K562 (cell line): ENCODE measurements around the gene LTBP1. TPM values are rescaled to one million over a fixed set of nuclear protein-coding genes. Genes with fewer than 3 reads are reported as not detected.

Experiments
- ATAC-seq: fragments of 200-7000 bp; cut with Tn5 transposase; 3 replicates; pipeline ENCODE4 v1.9.1; 2020; ENCODE audit warnings: moderate library complexity
- BruUV-seq: library from RNA; stranded (reverse); fragments of 400-500 nt; replicated peaks from 2 replicates; lab custom pipeline; 2021; lab: Mats Ljungman, UMichigan
- CTCF ChIA-PET: fragments of 300-600 bp; formaldehyde crosslinking; extraction: SDS; loops from one replicate; lab custom pipeline; 2021; ENCODE audit warnings: low intra/inter-chr PET ratio; lab: Yijun Ruan, JAX
- POLR2A ChIA-PET: fragments of 300-600, 350-650 bp; sonication (Branson Sonifier 250); formaldehyde crosslinking; extraction: SDS; loops from one replicate; lab custom pipeline; 2021; ENCODE audit warnings: antibody characterized with exemption, inconsistent platforms; lab: Yijun Ruan, JAX
- DNase-seq, 4 experiments: peaks; one replicate each; pipeline versions ENCODE4 v3.0.0 to v3.0.0-alpha.2; 2011 to 2018; ENCODE audit warnings: low spot score in 3 of 4, mixed read lengths in 3 of 4; ENCODE audit errors: extremely low read depth in 1 of 4
- FAIRE-seq: peaks from 2 replicates; lab custom pipeline; 2011; peaks lifted over from hg19 to GRCh38; lab: Jason Lieb, UNC
- H2AFZ ChIP-seq: 2 replicates; pipeline ENCODE4 v1.6.0; 2011; ENCODE audit warnings: low read depth, low read length, control low read depth, inconsistent platforms
- H3K27ac ChIP-seq: fragments of 200-600 bp; 3 replicates; pipeline ENCODE4 v1.8.0; 2011; ENCODE audit warnings: low read depth, mild to moderate bottlenecking, control low read depth, inconsistent platforms, low read length, moderate library complexity, mixed read lengths; ENCODE audit errors: extremely low read depth
- H3K27me3 ChIP-seq, 2 experiments: fragments of 300-600 bp in 1 of 2; 2 replicates in 1 of 2; 3 replicates in 1 of 2; pipeline versions ENCODE4 v1.6.0 to v1.8.0; 2011; ENCODE audit warnings: inconsistent platforms in 2 of 2, low read length in 2 of 2, mild to moderate bottlenecking in 1 of 2, mixed read lengths in 1 of 2, moderate library complexity in 1 of 2; ENCODE audit not compliant: control insufficient read depth in 2 of 2, insufficient read depth in 2 of 2
- H3K36me3 ChIP-seq: fragments of 300-600 bp; 3 replicates; pipeline ENCODE4 v1.8.0; 2011; ENCODE audit warnings: mild to moderate bottlenecking, low read length, inconsistent platforms; ENCODE audit not compliant: control insufficient read depth, insufficient read depth
- H3K4me1 ChIP-seq, 2 experiments: fragments of 200-600 bp in 1 of 2; replicated peaks in 1 of 2; 2 replicates in 1 of 2; 3 replicates in 1 of 2; pipeline versions ENCODE4 v1.5.1 to v1.8.0; 2011; ENCODE audit warnings: inconsistent platforms in 2 of 2, low read length in 2 of 2, mild to moderate bottlenecking in 1 of 2, mixed read lengths in 1 of 2, moderate library complexity in 1 of 2; ENCODE audit not compliant: control insufficient read depth in 2 of 2, insufficient read depth in 2 of 2
- H3K4me2 ChIP-seq: 2 replicates; pipeline ENCODE4 v1.6.1; 2011; ENCODE audit warnings: low read length, control low read depth, inconsistent platforms, mixed read lengths; ENCODE audit not compliant: insufficient read depth
- H3K4me3 ChIP-seq: fragments of 200-600 bp; sonication (generic), shearing (Covaris generic); 2 replicates; pipeline ENCODE4 v1.5.1; 2016; ENCODE audit warnings: control low read depth, inconsistent platforms
- H3K79me2 ChIP-seq: fragments of 200-600 bp; 3 replicates; pipeline ENCODE4 v1.8.0; 2011; ENCODE audit warnings: low read length, inconsistent platforms; ENCODE audit not compliant: control insufficient read depth, insufficient read depth
- H3K9ac ChIP-seq, 2 experiments: 2 replicates each; pipeline versions ENCODE4 v1.6.0 to v1.6.1; 2011; ENCODE audit warnings: low read depth in 2 of 2, low read length in 2 of 2, control low read depth in 1 of 2, inconsistent platforms in 1 of 2, mild to moderate bottlenecking in 1 of 2, mixed read lengths in 1 of 2; ENCODE audit not compliant: insufficient read depth in 1 of 2
- H3K9me1 ChIP-seq: one replicate; pipeline ENCODE4 v1.6.0; 2011; ENCODE audit warnings: inconsistent platforms, mild to moderate bottlenecking, low read length, moderate library complexity; ENCODE audit not compliant: control insufficient read depth, insufficient read depth
- H3K9me3 ChIP-seq: replicated peaks from 2 replicates; pipeline ENCODE4 v1.5.1; 2011; ENCODE audit warnings: low read depth, low read length, inconsistent platforms; ENCODE audit not compliant: control insufficient read depth, insufficient read depth
- H4K20me1 ChIP-seq: replicated peaks from 2 replicates; pipeline ENCODE4 v1.6.1; 2011; ENCODE audit warnings: low read length, inconsistent platforms, mixed read lengths; ENCODE audit not compliant: control insufficient read depth, insufficient read depth
- BMI1 ChIP-seq: fragments of 150-350 bp; IDR thresholded peaks from 2 replicates; pipeline ENCODE4 v1.6.1; 2014; ENCODE audit warnings: low read length
- MAX ChIP-seq: sonication (generic); formaldehyde crosslinking; IDR thresholded peaks from 2 replicates; pipeline ENCODE4 v1.9.0; 2022; ENCODE audit warnings: mild to moderate bottlenecking, missing genetic modification reagents
- MCM2 ChIP-seq: fragments of 450-650 bp; IDR thresholded peaks from 2 replicates; pipeline ENCODE4 v1.6.1; 2017; ENCODE audit warnings: low read depth, mild to moderate bottlenecking
- NELFE ChIP-seq: IDR thresholded peaks from 2 replicates; pipeline ENCODE4 v1.6.1; 2011; ENCODE audit warnings: mild to moderate bottlenecking; ENCODE audit not compliant: insufficient read depth, insufficient read length
- PCBP2 ChIP-seq: fragments of 200-400 bp; formaldehyde crosslinking; IDR thresholded peaks from 2 replicates; pipeline ENCODE4 v1.6.1; 2018; ENCODE audit warnings: low read length, low read depth, mild to moderate bottlenecking, moderate library complexity; ENCODE audit not compliant: poor library complexity, severe bottlenecking
- TAL1 ChIP-seq: fragments of 450-650 bp; IDR thresholded peaks from 2 replicates; pipeline ENCODE4 v1.6.1; 2016; ENCODE audit warnings: mild to moderate bottlenecking
- TCF3 ChIP-seq: sonication (generic); formaldehyde crosslinking; IDR thresholded peaks from 2 replicates; pipeline ENCODE4 v1.4.0; 2020; ENCODE audit warnings: mild to moderate bottlenecking, missing genetic modification reagents
- ZNF174 ChIP-seq: fragments of 250-450 bp; sonication (Bioruptor Pico); IDR thresholded peaks from 2 replicates; pipeline ENCODE4 v1.4.0; 2020; ENCODE audit warnings: mild to moderate bottlenecking
- WGBS: fragments of 100-300 bp; shearing (Covaris generic); methylation state at CpG from one replicate; pipeline ENCODE4 v1.1.6; 2016; ENCODE audit warnings: low coverage, mixed read lengths; ENCODE audit not compliant: insufficient coverage; ENCODE audit errors: missing lambda C conversion rate; 5-methylcytosine and 5-hydroxymethylcytosine counted together
- in situ Hi-C: fragments of 300-500 bp; cut with MboI; formaldehyde crosslinking; loops from 4 replicates; pipeline ENCODE4 v1.15.0; 2018; ENCODE audit warnings: inconsistent platforms, mixed read lengths
- intact Hi-C: fragments of 100-400 bp; cut with micrococcal nuclease; formaldehyde crosslinking; loops from 2 replicates; pipeline ENCODE4 v1.14.2; 2022
- polyA plus RNA-seq, 8 experiments: library from polyadenylated mRNA; depleted of rRNA in 4 of 8; stranded (reverse) in 5 of 8; unstranded in 3 of 8; fragments of >200 nt; fragmentation: Nextera tagmentation in 2 of 8; fragmentation: Illumina TruSeq in 1 of 8; extraction: Ambion mirVana in 2 of 8; extraction: Trizol in 1 of 8; gene quantifications; 2 replicates each; pipeline versions ENCODE4 v1.2.1 to v1.2.3, GENCODE V29; 2011 to 2014; ENCODE audit warnings: inconsistent platforms in 1 of 8, missing spikeins in 1 of 8
- total RNA-seq, 7 experiments: library from RNA; depleted of rRNA in 6 of 7; stranded (reverse); fragments of >200 nt in 6 of 7; fragmentation: Illumina TruSeq in 2 of 7; extraction: Trizol in 2 of 7; gene quantifications; 2 replicates each; pipeline versions ENCODE4 v1.2.1 to v1.2.3, GENCODE V29; 2011 to 2021; ENCODE audit warnings: low replicate concordance in 1 of 7
- TF ChIP-seq, protein P1 (sequence below): IDR thresholded peaks from 2 replicates; pipeline ENCODE4 v1.6.1; 2012; ENCODE audit warnings: low read depth, low read length, improper control_type of control experiment, borderline replicate concordance
- TF ChIP-seq, protein P2 (sequence below), 2 experiments: fragments of 150-350 bp in 1 of 2; IDR thresholded peaks; 2 replicates each; pipeline ENCODE4 v1.6.1; 2012 to 2016; ENCODE audit warnings: low read depth in 2 of 2, low read length in 2 of 2, mild to moderate bottlenecking in 1 of 2, moderate library complexity in 1 of 2
- TF ChIP-seq, protein P3 (sequence below): fragments of 250-450 bp; sonication (Bioruptor Pico); IDR thresholded peaks from 2 replicates; pipeline ENCODE4 v1.5.0; 2020; ENCODE audit warnings: mild to moderate bottlenecking
- TF ChIP-seq, protein P4 (sequence below): sonication (generic); formaldehyde crosslinking; IDR thresholded peaks from 2 replicates; pipeline ENCODE4 v1.8.0; 2022; ENCODE audit warnings: mild to moderate bottlenecking, missing genetic modification reagents

LTBP1 gene
- total and polyA plus RNA-seq, 9 of the 15 experiments (the other 6 are each of a cell fraction or from before 2014, with no cell fraction given): 3.6 to 16.4 (median 8.5) TPM

- no peak overlapping the region for H3K4me2 ChIP-seq
- ChIA-PET POLR2A (no interaction called here), CTCF (no interaction called here)
- FAIRE-seq (no peak), DNase-seq (no peak), ATAC-seq (no peak)
- no peaks in the 10 kb centered on the region for H3K27me3 ChIP-seq
- no peak overlapping the region for H3K9ac ChIP-seq
- BruUV-seq: no TSS peak
- H3K27ac ChIP-seq: no peak overlapping the region
- no peaks in the 10 kb centered on the region for H3K79me2 ChIP-seq
- no peak overlapping the region for H2AFZ ChIP-seq
- no peaks in the 10 kb centered on the region for H3K9me1 ChIP-seq
- in situ Hi-C loops: no loop called here
- WGBS: 15% methylated on average over 3 of the region's 3 CpGs
- no peaks in the 10 kb centered on the region for H4K20me1 ChIP-seq
- intact Hi-C loops: no loop called here
- H3K9me3 ChIP-seq: no peaks in the 10 kb centered on the region
- H3K4me3 ChIP-seq: no peak overlapping the region
- H3K36me3 ChIP-seq: no peaks in the 10 kb centered on the region
- no peaks in the 10 kb centered on the region for H3K4me1 ChIP-seq
- TF ChIP-seq, protein P1, sequence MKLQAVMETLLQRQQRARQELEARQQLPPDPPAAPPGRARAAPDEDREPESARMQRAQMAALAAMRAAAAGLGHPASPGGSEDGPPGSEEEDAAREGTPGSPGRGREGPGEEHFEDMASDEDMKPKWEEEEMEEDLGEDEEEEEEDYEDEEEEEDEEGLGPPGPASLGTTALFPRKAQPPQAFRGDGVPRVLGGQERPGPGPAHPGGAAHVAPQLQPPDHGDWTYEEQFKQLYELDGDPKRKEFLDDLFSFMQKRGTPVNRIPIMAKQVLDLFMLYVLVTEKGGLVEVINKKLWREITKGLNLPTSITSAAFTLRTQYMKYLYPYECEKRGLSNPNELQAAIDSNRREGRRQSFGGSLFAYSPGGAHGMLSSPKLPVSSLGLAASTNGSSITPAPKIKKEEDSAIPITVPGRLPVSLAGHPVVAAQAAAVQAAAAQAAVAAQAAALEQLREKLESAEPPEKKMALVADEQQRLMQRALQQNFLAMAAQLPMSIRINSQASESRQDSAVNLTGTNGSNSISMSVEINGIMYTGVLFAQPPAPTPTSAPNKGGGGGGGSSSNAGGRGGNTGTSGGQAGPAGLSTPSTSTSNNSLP: no peak
- no peak for TF ChIP-seq NELFE
- TF ChIP-seq MAX: no peak
- TF ChIP-seq TAL1: no peak
- no peak for TF ChIP-seq PCBP2
- no peak for TF ChIP-seq BMI1
- TF ChIP-seq, protein P2, sequence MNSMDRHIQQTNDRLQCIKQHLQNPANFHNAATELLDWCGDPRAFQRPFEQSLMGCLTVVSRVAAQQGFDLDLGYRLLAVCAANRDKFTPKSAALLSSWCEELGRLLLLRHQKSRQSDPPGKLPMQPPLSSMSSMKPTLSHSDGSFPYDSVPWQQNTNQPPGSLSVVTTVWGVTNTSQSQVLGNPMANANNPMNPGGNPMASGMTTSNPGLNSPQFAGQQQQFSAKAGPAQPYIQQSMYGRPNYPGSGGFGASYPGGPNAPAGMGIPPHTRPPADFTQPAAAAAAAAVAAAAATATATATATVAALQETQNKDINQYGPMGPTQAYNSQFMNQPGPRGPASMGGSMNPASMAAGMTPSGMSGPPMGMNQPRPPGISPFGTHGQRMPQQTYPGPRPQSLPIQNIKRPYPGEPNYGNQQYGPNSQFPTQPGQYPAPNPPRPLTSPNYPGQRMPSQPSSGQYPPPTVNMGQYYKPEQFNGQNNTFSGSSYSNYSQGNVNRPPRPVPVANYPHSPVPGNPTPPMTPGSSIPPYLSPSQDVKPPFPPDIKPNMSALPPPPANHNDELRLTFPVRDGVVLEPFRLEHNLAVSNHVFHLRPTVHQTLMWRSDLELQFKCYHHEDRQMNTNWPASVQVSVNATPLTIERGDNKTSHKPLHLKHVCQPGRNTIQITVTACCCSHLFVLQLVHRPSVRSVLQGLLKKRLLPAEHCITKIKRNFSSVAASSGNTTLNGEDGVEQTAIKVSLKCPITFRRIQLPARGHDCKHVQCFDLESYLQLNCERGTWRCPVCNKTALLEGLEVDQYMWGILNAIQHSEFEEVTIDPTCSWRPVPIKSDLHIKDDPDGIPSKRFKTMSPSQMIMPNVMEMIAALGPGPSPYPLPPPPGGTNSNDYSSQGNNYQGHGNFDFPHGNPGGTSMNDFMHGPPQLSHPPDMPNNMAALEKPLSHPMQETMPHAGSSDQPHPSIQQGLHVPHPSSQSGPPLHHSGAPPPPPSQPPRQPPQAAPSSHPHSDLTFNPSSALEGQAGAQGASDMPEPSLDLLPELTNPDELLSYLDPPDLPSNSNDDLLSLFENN (IDR thresholded peaks at IDR 0.05; ENCODE audit: low read depth in 2 of 2, low read length in 2 of 2): no peak
- TF ChIP-seq, protein P3, sequence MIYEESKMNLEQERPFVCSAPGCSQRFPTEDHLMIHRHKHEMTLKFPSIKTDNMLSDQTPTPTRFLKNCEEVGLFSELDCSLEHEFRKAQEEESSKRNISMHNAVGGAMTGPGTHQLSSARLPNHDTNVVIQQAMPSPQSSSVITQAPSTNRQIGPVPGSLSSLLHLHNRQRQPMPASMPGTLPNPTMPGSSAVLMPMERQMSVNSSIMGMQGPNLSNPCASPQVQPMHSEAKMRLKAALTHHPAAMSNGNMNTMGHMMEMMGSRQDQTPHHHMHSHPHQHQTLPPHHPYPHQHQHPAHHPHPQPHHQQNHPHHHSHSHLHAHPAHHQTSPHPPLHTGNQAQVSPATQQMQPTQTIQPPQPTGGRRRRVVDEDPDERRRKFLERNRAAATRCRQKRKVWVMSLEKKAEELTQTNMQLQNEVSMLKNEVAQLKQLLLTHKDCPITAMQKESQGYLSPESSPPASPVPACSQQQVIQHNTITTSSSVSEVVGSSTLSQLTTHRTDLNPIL (CRISPR knock-in tag): no peak
- TF ChIP-seq, protein P4, sequence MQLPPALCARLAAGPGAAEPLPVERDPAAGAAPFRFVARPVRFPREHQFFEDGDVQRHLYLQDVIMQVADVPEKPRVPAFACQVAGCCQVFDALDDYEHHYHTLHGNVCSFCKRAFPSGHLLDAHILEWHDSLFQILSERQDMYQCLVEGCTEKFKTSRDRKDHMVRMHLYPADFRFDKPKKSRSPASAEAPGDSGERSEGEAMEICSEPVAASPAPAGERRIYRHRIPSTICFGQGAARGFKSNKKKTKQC: no peak
- TF ChIP-seq ZNF174 (CRISPR knock-in tag): no peak
- TF ChIP-seq TCF3 (CRISPR knock-in tag): no peak
- TF ChIP-seq MCM2: no peak
Observed at GRCh38 chr2:33321876-33322483, 375.2 kb downstream of the LTBP1 start.
